Muscle layer of colon (tissue), 2 donors: ENCODE results near the gene MCEMP1.
"Not testable (repeated sequence)": the region's sequence is repeated elsewhere in the genome, so short reads cannot be mapped to it uniquely, and the experiment has no call there.

Experiments
- H3K27ac ChIP-seq: one replicate; pipeline ENCODE4 v1.7.0; 2013; ENCODE audit warnings: low read depth, mild to moderate bottlenecking, low read length, moderate library complexity
- H3K27me3 ChIP-seq, 2 donors: one replicate each; pipeline ENCODE4 v1.7.0; 2013; ENCODE audit warnings: low read length in 2 of 2, mild to moderate bottlenecking in 2 of 2; ENCODE audit not compliant: insufficient read depth in 2 of 2, control insufficient read depth in 1 of 2
- H3K36me3 ChIP-seq: one replicate; pipeline ENCODE4 v1.7.0; 2013; ENCODE audit warnings: mild to moderate bottlenecking, low read length; ENCODE audit not compliant: insufficient read depth
- H3K4me1 ChIP-seq: one replicate; pipeline ENCODE4 v1.7.0; 2013; ENCODE audit warnings: mild to moderate bottlenecking, low read length; ENCODE audit not compliant: insufficient read depth
- H3K4me3 ChIP-seq, 2 donors: one replicate each; pipeline ENCODE4 v1.7.0; 2013; ENCODE audit warnings: low read length in 2 of 2, low read depth in 1 of 2, mild to moderate bottlenecking in 1 of 2, moderate library complexity in 1 of 2
- H3K9ac ChIP-seq: one replicate; pipeline ENCODE4 v1.7.0; 2013; ENCODE audit warnings: low read length
- H3K9me3 ChIP-seq: one replicate; pipeline ENCODE4 v1.7.0; 2013; ENCODE audit warnings: mild to moderate bottlenecking, low read length
- donor health status: abdominal sarcoma.
- donor health status: Adenocarcinoma of cecum.

Gene MCEMP1

DNA sequence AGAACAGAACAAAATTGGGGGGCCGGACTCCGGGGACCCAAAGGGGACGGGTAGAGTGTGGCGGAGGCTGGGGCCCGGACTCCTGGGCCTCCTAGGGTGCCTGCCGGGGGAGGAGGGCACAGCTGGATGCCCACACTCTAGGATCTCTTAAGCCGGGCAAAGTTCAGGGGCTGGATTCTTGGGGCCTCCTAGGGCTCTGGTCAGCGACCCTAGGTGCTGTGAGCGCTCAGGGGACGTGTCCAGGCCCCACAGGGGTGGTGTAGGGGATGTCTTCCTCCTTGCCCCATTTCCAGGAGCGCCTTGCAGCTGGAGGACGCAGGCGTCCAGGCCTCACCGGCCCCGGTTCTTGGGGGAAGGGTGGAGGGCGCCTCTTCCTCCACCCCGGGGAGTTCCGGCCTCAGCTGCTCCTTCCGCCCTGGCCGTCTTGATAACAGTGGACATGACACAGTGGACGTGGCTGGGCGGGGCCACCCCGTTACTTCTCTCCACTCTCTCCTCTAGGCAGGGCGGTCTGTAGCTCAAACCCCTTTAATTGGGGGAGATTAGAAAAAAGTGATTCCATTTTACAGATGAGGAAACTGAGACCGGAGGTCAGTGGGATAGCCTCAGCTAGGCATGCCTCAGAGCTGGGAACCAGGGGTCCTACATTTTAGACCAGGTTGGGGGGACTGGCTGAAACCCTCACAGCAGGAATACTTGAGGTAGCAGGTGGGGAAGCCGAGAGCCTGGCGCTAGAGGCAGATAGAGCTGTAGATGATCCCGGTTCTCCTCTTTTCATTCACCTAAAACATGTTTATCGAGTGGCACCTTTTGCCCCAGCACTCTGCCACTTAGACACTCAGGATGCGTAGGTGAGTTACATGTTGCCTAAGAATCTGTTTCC is 39.3 kb upstream of the MCEMP1 start:
- Histone ChIP-seq H3K9me3 (no peaks in the 10 kb centered on the region), H3K4me1 (no peaks in the 10 kb centered on the region), H3K27me3 (peaks cover 8 to 38% of the 10 kb centered on the region in 2 donors)

DNA sequence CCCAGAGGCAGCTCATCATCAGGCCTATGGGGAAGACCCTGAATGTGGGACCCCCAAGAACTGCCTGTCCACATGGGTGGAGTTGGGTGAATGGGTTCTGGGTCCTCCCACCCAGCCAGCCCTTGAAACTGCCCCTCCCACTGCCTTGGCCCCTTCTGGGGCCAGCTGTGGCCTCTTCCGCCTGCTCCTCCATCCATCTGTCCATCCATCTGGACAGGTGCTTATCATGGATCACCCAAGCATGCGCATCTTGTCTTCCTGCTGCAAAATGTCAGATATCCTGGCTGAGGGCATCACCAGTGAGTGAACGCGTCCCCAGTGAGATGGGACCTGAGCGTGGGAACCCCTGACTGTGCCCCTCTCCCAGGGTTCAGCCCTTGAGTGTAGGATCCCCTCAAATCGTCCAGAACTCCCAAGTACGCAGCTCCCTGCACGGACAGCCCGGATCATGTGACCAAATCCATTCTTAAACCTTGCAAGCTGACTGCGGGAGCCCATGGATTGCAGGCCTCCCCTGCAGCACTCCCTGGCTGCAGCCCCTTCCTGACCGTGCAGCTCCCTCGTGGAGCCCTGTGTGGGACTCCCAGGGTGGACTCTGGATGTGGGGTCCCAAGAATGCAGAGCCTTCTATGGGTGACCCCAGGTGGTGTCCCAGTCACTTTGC is 38.0 kb upstream of the MCEMP1 start:
- Histone ChIP-seq H3K4me3 (no peak overlapping the region), H3K9me3 (no peaks in the 10 kb centered on the region), H3K27me3 (peaks cover 8 to 49% of the 10 kb centered on the region in 2 donors), H3K27ac (no peak overlapping the region), H3K9ac (no peak overlapping the region), H3K36me3 (no peaks in the 10 kb centered on the region), H3K4me1 (no peaks in the 10 kb centered on the region)

More for the DNA sequence above, 39.3 kb upstream of the MCEMP1 start:
- no peak overlapping the region for H3K4me3 ChIP-seq
- no peak overlapping the region for H3K9ac ChIP-seq
- no peaks in the 10 kb centered on the region for H3K36me3 ChIP-seq
- H3K27ac ChIP-seq, result no peak overlapping the region

DNA sequence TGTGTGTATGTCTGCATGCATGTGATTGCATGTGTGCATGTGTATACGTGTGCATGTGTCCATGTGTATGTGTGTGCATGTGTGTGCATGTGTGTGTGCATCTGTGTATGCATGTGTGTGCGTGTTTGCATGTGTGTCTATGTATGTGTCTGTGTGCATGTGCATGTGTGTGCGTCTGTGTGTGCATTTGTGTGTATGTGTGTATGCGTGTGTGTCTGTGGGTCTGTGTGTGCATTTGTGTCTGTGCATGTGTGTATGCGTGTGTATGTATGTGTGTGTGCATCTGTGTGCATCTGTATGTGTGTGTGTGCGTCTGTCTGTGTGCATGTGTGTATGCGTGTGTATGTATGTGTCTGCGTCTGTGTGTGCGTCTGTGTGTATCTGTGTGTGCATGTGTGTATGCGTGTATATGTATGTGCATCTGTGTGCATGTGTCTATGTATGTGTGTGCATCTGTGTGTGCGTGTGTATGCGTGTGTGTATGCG is 37.0 kb upstream of the MCEMP1 start:
- Histone ChIP-seq H3K36me3 (no peaks in the 10 kb centered on the region), H3K4me1 (no peaks in the 10 kb centered on the region), H3K27ac (no peak overlapping the region), H3K27me3 (peaks cover 8 to 56% of the 10 kb centered on the region in 2 donors), H3K9me3 (no peaks in the 10 kb centered on the region), H3K9ac (no peak overlapping the region), H3K4me3 (no peak overlapping the region)

DNA sequence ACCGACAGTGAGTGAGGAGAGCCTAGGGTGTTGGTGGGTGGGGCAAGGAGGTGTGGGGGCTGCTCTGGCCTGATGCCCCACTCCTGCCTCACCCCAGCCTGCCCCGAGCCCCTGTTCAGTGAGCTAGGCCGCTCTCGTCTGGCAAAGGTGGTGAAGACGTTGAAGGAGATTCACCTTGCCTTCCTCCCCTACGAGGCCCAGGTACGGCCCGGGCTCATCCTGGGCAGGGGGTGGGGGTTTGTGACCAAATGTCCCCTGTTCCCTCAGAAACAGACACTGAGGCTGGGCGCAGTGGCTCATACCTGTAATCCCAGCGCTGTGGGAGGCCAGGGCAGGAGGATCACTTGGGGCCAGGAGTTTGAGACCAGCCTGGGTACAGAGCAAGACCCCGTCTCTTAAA is 36.1 kb upstream of the MCEMP1 start:
- Histone ChIP-seq H3K27me3 (peaks cover 8 to 58% of the 10 kb centered on the region in 2 donors), H3K9me3 (no peaks in the 10 kb centered on the region), H3K36me3 (no peaks in the 10 kb centered on the region), H3K27ac (no peak overlapping the region), H3K9ac (no peak overlapping the region), H3K4me1 (no peaks in the 10 kb centered on the region), H3K4me3 (no peak overlapping the region)

DNA sequence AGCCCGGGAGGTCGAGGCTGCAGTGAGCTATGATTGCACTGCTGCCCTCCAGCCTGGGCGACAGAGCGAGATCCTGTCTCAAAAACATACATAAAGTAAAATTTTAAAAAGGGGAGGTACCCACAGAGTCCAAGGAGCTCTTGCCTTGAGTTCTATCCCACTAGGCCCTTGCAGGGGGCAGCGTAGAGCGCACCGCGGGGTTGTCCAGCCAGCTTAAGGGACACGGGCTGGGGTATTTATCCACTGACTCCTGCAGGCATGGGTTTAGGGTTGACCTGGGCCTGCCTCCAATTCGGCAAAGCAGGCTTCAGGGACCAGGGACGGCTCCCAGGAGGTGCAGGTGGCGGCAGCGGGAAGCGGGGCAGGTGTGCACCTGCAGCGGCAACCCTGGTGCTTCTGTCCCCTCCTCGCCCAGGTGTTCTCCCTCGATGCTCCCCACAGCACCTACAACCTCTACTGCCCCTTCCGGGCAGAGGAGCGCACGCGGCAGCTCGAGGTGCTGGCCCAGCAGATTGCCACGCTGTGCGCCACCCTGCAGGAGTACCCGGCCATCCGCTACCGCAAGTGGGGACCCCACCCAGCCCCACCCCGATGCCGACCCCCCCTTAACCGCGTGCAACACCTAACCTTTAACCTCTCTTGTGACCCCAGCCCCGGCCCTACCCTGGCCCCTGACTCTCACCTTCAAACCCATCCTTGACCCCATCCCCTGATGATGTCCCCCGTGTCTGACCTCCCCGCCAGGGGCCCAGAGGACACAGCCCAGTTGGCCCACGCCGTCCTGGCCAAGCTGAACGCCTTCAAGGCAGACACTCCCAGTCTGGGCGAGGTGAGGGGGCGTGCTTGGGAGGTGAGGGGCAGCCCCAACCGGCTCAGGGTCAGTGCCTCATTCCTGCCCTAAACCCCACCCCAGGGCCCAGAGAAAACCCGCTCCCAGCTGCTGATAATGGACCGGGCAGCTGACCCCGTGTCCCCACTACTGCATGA is 35.3 kb upstream of the MCEMP1 start:
- Histone ChIP-seq H3K9ac (no peak overlapping the region), H3K4me3 (no peak overlapping the region), H3K27me3 (peaks cover 8 to 57% of the 10 kb centered on the region in 2 donors), H3K9me3 (no peaks in the 10 kb centered on the region), H3K27ac (no peak overlapping the region), H3K4me1 (no peaks in the 10 kb centered on the region), H3K36me3 (no peaks in the 10 kb centered on the region)

DNA sequence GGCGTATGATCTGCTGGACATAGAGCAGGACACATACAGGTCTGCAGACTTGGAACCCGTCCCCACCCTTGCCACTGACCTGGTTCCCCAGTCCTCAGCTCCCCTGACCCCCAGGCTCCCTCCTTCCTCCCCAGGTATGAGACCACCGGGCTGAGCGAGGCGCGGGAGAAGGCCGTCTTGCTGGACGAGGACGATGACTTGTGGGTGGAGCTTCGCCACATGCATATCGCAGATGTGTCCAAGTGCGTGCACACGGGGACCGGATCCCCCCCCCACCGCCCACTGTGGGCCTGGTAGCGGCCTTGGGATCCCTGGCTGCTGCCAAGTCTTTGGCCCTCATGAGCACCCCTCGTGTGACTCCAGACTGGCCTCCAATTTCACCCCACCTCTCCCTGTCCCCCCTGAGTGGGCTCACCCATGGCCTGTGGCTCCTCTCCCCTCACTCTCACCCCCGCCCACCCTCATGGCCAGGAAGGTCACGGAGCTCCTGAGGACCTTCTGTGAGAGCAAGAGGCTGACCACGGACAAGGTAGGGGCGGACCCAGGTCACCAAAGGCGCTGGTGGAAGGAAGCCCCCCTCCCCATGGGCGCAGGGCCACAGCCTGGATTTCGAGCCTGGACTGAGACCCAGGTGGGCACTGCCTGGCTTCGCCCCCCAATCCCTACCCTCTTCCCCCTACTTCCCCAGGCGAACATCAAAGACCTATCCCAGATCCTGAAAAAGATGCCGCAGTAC is 34.4 kb upstream of the MCEMP1 start:
- Histone ChIP-seq H3K9me3 (no peaks in the 10 kb centered on the region), H3K9ac (no peak overlapping the region), H3K27ac (no peak overlapping the region), H3K36me3 (no peaks in the 10 kb centered on the region), H3K27me3 (peaks cover 8 to 54% of the 10 kb centered on the region in 2 donors), H3K4me3 (no peak overlapping the region), H3K4me1 (no peaks in the 10 kb centered on the region)

DNA sequence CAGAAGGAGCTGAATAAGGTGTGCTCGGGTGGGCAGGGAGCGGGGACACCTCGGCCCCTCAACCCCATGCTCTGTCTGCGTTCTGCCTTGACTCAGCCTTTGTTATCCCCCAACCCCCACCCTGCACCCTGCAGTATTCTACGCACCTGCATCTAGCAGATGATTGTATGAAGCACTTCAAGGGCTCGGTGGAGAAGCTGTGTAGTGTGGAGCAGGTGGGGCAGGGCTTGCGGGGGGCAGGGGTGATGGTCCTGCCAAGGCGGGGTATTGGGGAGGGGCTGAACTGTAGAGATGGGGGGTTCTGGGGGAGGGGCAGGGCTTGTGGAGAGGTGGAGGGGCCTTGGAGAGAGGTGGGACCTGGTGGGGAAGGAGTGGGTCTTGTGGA is 33.9 kb upstream of the MCEMP1 start:
- H3K9ac ChIP-seq, result no peak overlapping the region
- no peaks in the 10 kb centered on the region for H3K9me3 ChIP-seq
- no peak overlapping the region for H3K4me3 ChIP-seq
- no peaks in the 10 kb centered on the region for H3K36me3 ChIP-seq
- no peaks in the 10 kb centered on the region for H3K4me1 ChIP-seq
- H3K27ac ChIP-seq, result no peak overlapping the region
- peaks cover 8 to 49% of the 10 kb centered on the region in 2 donors for H3K27me3 ChIP-seq

DNA sequence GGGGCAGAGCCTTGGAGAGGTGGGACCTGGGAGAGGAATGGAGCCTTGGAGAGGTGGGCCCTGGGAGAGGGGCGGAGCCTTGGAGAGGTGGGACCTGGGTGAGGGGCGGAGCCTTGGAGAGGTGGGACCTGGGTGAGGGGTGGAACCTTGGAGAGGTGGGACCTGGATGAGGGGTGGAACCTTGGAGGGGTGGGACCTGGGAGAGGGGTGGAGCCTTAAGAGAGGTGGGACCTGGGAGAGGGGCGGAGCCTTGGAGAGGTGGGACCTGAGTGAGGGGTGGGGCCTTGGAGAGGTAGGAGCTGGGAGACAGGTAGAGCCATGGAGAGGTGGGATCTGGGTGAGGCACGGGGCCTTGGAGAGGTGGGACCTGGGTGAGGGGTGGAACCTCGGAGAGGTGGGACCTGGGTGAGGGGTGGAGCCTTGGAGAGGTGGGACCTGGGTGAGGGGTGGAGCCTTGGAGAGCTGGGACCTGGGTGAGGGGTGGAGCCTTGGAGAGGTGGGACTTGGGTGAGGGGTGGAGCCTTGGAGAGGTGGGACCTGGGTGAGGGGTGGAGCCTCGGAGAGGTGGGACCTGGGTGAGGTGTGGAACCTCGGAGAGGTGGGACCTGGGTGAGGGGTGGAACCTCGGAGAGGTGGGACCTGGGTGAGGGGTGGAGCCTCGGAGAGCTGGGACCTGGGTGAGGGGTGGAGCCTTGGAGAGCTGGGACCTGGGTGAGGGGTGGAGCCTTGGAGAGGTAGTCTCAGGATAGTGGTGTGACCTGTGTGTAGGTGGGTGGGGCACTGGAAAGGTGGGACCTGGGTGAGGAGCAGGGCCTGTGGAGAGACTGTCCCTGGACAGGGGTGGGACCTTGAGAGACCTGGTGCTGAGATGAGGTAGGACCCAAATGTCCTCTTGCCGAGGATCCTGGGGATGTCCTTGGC is 33.0 kb upstream of the MCEMP1 start:
- H3K4me1 ChIP-seq, H3K36me3 ChIP-seq, H3K27ac ChIP-seq, H3K9me3 ChIP-seq, H3K9ac ChIP-seq, H3K4me3 ChIP-seq: not testable (repeated sequence)
- peaks cover 8 to 43% of the 10 kb centered on the region in 2 donors for H3K27me3 ChIP-seq

DNA sequence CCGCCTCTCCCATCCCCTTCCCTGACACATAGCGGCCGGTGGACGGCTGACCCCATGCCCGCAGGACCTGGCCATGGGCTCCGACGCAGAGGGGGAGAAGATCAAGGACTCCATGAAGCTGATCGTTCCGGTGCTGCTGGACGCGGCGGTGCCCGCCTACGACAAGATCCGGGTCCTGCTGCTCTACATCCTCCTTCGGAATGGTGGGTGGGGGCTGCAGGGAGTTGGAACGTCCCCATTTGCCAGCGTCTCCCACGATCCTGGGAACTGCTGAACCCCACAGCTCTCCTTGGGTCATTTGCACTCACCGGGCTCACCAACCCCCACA is 32.4 kb upstream of the MCEMP1 start:
- H3K27ac ChIP-seq, result no peak overlapping the region
- no peaks in the 10 kb centered on the region for H3K9me3 ChIP-seq
- no peaks in the 10 kb centered on the region for H3K4me1 ChIP-seq
- H3K36me3 ChIP-seq, result no peaks in the 10 kb centered on the region
- no peak overlapping the region for H3K4me3 ChIP-seq
- peaks cover 5 to 36% of the 10 kb centered on the region in 2 donors for H3K27me3 ChIP-seq
- no peak overlapping the region for H3K9ac ChIP-seq

DNA sequence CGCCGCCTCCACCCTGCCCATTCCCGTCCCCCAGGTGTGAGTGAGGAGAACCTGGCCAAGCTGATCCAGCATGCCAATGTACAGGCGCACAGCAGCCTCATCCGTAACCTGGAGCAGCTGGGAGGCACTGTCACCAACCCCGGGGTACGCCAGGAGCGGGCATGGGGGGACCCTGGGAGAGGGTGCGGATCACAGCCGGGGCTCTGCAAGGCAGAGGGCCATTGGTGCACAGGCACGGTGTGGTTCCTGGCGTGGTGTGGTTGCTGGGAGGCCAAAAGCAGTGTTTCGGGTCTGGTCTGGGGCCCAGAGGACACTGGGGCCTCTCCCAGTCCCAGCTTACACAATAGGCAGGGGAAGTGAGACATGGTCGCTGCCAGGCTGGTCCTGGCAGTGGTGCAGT is 31.7 kb upstream of the MCEMP1 start:
- Histone ChIP-seq H3K9me3 (no peaks in the 10 kb centered on the region), H3K9ac (no peak overlapping the region), H3K4me3 (no peak overlapping the region), H3K27ac (no peak overlapping the region), H3K27me3 (peaks cover 0 to 37% of the 10 kb centered on the region in 2 donors), H3K4me1 (no peaks in the 10 kb centered on the region), H3K36me3 (no peaks in the 10 kb centered on the region)
